ENCODE measurements around the gene FOXN3.
"Not testable (repeated sequence)": the region's sequence is repeated elsewhere in the genome, so short reads cannot be mapped to it uniquely, and the experiment has no call there.

FOXN3 gene

GRCh38 chr14:89111766-89112543 is 305.1 kb downstream of the FOXN3 start:
- not testable (repeated sequence) for FAIRE-seq

DNA sequence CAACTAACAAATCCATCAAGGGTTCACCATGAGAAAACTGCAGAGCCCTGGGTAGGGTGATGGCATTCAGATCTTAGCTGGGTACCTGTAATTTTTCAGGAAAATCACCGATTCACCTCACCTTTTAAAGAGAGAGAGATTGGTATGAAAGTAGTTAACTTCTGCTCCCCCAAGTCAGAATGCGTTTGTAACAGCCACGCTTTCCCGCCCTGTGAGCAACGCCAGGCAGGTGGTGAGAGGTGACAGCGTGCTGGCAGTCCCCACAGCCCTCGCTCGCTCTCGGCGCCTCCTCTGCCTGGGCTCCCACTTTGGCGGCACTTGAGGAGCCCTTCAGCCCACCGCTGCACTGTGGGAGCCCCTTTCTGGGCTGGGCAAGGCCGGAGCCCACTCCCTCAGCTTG is 305.8 kb downstream of the FOXN3 start:
- DNase-seq (ENCODE audit: insufficient read length, low spot score); FAIRE-seq: not testable (repeated sequence)

More at GRCh38 chr14:89111766-89112543, 305.1 kb downstream of the FOXN3 start:
- not testable (repeated sequence) for DNase-seq (ENCODE audit: insufficient read length, low spot score)

GRCh38 chr14:89110110-89110509 is 306.9 kb downstream of the FOXN3 start:
- FAIRE-seq (no peak), DNase-seq (ENCODE audit: insufficient read length, low spot score) (no peak)

DNA sequence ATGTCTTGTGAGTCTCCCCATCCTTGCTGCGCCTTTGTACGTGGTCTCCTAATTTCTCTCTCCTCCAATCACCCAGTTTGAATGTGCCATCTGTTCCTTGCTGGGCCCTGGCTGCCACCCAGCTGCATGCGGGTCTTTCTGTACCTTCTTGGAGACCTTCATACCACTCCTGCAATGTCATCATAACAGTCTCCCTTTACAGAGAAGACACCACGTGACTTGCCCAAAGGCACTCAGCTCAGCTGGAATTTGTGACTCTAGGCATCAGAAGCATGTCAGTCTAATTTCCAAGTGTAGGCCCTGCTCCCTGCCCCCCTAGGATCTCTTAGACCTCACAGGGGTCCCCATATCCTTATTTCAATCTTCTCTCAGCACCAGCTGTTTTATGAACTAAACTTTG is 308.4 kb downstream of the FOXN3 start:
- FAIRE-seq: no peak

GRCh38 chr14:89107626-89108025 is 309.4 kb downstream of the FOXN3 start:
- FAIRE-seq (no peak), DNase-seq (ENCODE audit: insufficient read length, low spot score) (no peak)

More for the DNA sequence above, 308.4 kb downstream of the FOXN3 start:
- DNase-seq (ENCODE audit: insufficient read length, low spot score): no peak
